ENCODE results near the gene NCAPD2.

DNA sequence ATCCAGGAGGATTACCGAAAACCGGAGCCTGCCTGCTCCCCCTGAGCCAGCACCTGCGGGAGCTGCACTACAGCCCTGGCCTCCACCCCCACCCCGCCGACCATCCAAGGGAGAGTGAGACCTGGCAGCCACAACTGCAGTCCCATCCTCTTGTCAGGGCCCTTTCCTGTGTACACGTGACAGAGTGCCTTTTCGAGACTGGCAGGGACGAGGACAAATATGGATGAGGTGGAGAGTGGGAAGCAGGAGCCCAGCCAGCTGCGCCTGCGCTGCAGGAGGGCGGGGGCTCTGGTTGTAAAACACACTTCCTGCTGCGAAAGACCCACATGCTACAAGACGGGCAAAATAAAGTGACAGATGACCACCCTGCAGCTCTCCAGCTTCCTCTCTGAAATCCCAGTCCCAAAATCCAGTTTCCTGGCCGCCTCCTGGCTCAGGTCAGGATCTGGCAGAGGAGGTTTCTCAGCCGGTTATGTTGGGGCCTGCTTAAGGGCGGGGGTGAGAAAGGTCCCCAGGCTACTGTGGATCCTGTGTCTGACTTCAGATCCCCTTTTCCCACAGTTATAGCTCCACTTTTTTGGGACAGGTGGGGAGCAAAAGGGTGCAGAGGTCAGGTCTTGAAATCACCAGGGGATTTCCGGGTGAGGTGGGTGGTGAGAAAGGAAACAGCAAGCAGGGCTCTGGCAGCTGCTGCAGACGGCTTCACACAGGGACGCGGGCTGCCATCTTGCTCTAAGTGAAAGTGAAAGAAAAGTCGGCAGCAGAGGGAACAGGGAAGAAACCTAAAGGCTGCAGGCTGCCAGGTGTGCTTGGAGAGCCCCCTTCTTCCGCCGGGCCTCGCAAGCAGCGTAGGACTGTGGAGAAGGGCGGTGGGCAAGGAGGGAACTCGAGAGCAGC, 42.3 kb upstream of the NCAPD2 start, which contains the start of gene TAPBPL:
- TF ChIP-seq, protein P1, sequence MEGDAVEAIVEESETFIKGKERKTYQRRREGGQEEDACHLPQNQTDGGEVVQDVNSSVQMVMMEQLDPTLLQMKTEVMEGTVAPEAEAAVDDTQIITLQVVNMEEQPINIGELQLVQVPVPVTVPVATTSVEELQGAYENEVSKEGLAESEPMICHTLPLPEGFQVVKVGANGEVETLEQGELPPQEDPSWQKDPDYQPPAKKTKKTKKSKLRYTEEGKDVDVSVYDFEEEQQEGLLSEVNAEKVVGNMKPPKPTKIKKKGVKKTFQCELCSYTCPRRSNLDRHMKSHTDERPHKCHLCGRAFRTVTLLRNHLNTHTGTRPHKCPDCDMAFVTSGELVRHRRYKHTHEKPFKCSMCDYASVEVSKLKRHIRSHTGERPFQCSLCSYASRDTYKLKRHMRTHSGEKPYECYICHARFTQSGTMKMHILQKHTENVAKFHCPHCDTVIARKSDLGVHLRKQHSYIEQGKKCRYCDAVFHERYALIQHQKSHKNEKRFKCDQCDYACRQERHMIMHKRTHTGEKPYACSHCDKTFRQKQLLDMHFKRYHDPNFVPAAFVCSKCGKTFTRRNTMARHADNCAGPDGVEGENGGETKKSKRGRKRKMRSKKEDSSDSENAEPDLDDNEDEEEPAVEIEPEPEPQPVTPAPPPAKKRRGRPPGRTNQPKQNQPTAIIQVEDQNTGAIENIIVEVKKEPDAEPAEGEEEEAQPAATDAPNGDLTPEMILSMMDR (IDR thresholded peaks at IDR 0.05; ENCODE audit: insufficient read depth, low read length), result no peak
- TF ChIP-seq POLR2AphosphoS5 (IDR thresholded peaks at IDR 0.05; ENCODE audit: low read depth), result peak; percentile 80
- no peak; the same call in 1 of the 2 replicates for TF ChIP-seq GABPA (IDR thresholded peaks at IDR 0.05; ENCODE audit: low read depth)
- TF ChIP-seq SPI1 (IDR thresholded peaks at IDR 0.05; ENCODE audit: borderline replicate concordance, low read depth), result peak; percentile 52; the same call in 1 of the 2 replicates
- TF ChIP-seq, protein P2, sequence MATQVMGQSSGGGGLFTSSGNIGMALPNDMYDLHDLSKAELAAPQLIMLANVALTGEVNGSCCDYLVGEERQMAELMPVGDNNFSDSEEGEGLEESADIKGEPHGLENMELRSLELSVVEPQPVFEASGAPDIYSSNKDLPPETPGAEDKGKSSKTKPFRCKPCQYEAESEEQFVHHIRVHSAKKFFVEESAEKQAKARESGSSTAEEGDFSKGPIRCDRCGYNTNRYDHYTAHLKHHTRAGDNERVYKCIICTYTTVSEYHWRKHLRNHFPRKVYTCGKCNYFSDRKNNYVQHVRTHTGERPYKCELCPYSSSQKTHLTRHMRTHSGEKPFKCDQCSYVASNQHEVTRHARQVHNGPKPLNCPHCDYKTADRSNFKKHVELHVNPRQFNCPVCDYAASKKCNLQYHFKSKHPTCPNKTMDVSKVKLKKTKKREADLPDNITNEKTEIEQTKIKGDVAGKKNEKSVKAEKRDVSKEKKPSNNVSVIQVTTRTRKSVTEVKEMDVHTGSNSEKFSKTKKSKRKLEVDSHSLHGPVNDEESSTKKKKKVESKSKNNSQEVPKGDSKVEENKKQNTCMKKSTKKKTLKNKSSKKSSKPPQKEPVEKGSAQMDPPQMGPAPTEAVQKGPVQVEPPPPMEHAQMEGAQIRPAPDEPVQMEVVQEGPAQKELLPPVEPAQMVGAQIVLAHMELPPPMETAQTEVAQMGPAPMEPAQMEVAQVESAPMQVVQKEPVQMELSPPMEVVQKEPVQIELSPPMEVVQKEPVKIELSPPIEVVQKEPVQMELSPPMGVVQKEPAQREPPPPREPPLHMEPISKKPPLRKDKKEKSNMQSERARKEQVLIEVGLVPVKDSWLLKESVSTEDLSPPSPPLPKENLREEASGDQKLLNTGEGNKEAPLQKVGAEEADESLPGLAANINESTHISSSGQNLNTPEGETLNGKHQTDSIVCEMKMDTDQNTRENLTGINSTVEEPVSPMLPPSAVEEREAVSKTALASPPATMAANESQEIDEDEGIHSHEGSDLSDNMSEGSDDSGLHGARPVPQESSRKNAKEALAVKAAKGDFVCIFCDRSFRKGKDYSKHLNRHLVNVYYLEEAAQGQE (IDR thresholded peaks at IDR 0.05; ENCODE audit: insufficient replicate concordance, low read depth), result peak; percentile 30

All from HL-60 (cell line).